ENCODE measurements around the gene MROH2A. TPM values are rescaled to one million over a fixed set of nuclear protein-coding genes. Genes with fewer than 3 reads are reported as not detected.
"Not testable (repeated sequence)": the region's sequence is repeated elsewhere in the genome, so short reads cannot be mapped to it uniquely, and the experiment has no call there.

MROH2A gene
- total RNA-seq, 1 donor from 2014 or later, result 0.31 TPM

GRCh38 chr2:233871432-233871831 lies 93.3 kb downstream of the MROH2A start:
- DNase-seq (ENCODE audit: low spot score), result no peak
- Mint-ChIP-seq H3K9me3 (ENCODE audit: unreplicated experiment) (no peaks in the 10 kb centered on the region), H3K4me3 (ENCODE audit: unreplicated experiment) (no peak overlapping the region)

GRCh38 chr2:233872125-233872524 lies 94.0 kb downstream of the MROH2A start:
- not testable (repeated sequence) for DNase-seq (ENCODE audit: low spot score); H3K27ac Mint-ChIP-seq (ENCODE audit: unreplicated experiment); H3K36me3 Mint-ChIP-seq (ENCODE audit: low read depth, unreplicated experiment); H3K4me1 Mint-ChIP-seq (ENCODE audit: unreplicated experiment); H3K27me3 Mint-ChIP-seq (ENCODE audit: unreplicated experiment); H3K4me3 Mint-ChIP-seq (ENCODE audit: unreplicated experiment); H3K9me3 Mint-ChIP-seq (ENCODE audit: unreplicated experiment)

More at GRCh38 chr2:233871432-233871831, 93.3 kb downstream of the MROH2A start:
- Mint-ChIP-seq H3K36me3 (ENCODE audit: low read depth, unreplicated experiment) (peaks cover 6% of the 10 kb centered on the region), H3K27me3 (ENCODE audit: unreplicated experiment) (peaks cover 1% of the 10 kb centered on the region), H3K4me1 (ENCODE audit: unreplicated experiment) (no peaks in the 10 kb centered on the region), H3K27ac (ENCODE audit: unreplicated experiment) (no peak overlapping the region)
- no peak for TF ChIP-seq CTCF (IDR thresholded peaks at IDR 0.05; ENCODE audit: unreplicated experiment)

- Mint-ChIP-seq H3K9me3 (ENCODE audit: unreplicated experiment) (peaks cover 4% of the 10 kb centered on the region), H3K36me3 (ENCODE audit: low read depth, unreplicated experiment) (no peaks in the 10 kb centered on the region), H3K27me3 (ENCODE audit: unreplicated experiment) (peaks cover 4% of the 10 kb centered on the region), H3K4me3 (ENCODE audit: unreplicated experiment) (no peak overlapping the region), H3K27ac (ENCODE audit: unreplicated experiment) (no peak overlapping the region), H3K4me1 (ENCODE audit: unreplicated experiment) (no peaks in the 10 kb centered on the region)
- no peak for TF ChIP-seq CTCF (IDR thresholded peaks at IDR 0.05; ENCODE audit: unreplicated experiment)
- DNase-seq (ENCODE audit: low spot score), result no peak
Observed at GRCh38 chr2:233882353-233882752, 104.2 kb downstream of the MROH2A start.

Other genes starting within 250 kb of the MROH2A start
- 23.6 TPM for gene USP40, start 211.5 kb upstream of the MROH2A start, total RNA-seq (ENCODE audit: unreplicated experiment)
- not detected for gene UGT1A8, start 160.7 kb upstream of the MROH2A start, total RNA-seq (ENCODE audit: unreplicated experiment)
- gene UGT1A10, start 141.9 kb upstream of the MROH2A start, total RNA-seq (ENCODE audit: unreplicated experiment), result not detected
- gene UGT1A9, start 106.4 kb upstream of the MROH2A start, total RNA-seq (ENCODE audit: unreplicated experiment), result not detected
- not detected for gene UGT1A7, start 96.4 kb upstream of the MROH2A start, total RNA-seq (ENCODE audit: unreplicated experiment)
- gene UGT1A6, start 85.4 kb upstream of the MROH2A start, total RNA-seq (ENCODE audit: unreplicated experiment), result not detected
- gene UGT1A5, start 65.4 kb upstream of the MROH2A start, total RNA-seq (ENCODE audit: unreplicated experiment), result not detected
- gene UGT1A4, start 59.6 kb upstream of the MROH2A start, total RNA-seq (ENCODE audit: unreplicated experiment), result not detected
- gene UGT1A3, start 49.3 kb upstream of the MROH2A start, total RNA-seq (ENCODE audit: unreplicated experiment), result not detected
- gene UGT1A1, start 18.1 kb upstream of the MROH2A start, total RNA-seq (ENCODE audit: unreplicated experiment), result not detected
- 11.4 TPM for gene HJURP, start 76.2 kb downstream of the MROH2A start, total RNA-seq (ENCODE audit: unreplicated experiment)
- not detected for gene TRPM8, start 139.0 kb downstream of the MROH2A start, total RNA-seq (ENCODE audit: unreplicated experiment)

Measured in endothelial cell (in vitro differentiated cells).